Thyroid gland (tissue), 4 donors: Measurements from ENCODE around the gene SNAP29.

ENCODE experiments used
- POLR2A ChIP-seq, 2 donors: fragments of 450-650 bp; IDR thresholded peaks; one replicate each; pipeline ENCODE4 v1.6.1; 2017; ENCODE audit warnings: antibody characterized with exemption in 2 of 2, mild to moderate bottlenecking in 2 of 2, moderate library complexity in 1 of 2
- TF ChIP-seq, protein P1 (sequence below), 6 experiments: fragments of 200-600 bp in 3 of 6; fragments of 450-650 bp in 3 of 6; sonication (generic) in 3 of 6; IDR thresholded peaks; one replicate each; pipeline ENCODE4 v1.5.1; 2016 to 2019; ENCODE audit warnings: antibody characterized with exemption in 6 of 6, mild to moderate bottlenecking in 2 of 6, inconsistent platforms in 1 of 6, moderate library complexity in 1 of 6

- TF ChIP-seq, protein P1, sequence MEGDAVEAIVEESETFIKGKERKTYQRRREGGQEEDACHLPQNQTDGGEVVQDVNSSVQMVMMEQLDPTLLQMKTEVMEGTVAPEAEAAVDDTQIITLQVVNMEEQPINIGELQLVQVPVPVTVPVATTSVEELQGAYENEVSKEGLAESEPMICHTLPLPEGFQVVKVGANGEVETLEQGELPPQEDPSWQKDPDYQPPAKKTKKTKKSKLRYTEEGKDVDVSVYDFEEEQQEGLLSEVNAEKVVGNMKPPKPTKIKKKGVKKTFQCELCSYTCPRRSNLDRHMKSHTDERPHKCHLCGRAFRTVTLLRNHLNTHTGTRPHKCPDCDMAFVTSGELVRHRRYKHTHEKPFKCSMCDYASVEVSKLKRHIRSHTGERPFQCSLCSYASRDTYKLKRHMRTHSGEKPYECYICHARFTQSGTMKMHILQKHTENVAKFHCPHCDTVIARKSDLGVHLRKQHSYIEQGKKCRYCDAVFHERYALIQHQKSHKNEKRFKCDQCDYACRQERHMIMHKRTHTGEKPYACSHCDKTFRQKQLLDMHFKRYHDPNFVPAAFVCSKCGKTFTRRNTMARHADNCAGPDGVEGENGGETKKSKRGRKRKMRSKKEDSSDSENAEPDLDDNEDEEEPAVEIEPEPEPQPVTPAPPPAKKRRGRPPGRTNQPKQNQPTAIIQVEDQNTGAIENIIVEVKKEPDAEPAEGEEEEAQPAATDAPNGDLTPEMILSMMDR (IDR thresholded peaks at IDR 0.05), result no peak
- TF ChIP-seq POLR2A (IDR thresholded peaks at IDR 0.05), result no peak
Observed at GRCh38 chr22:20884454-20884853, 25.6 kb downstream of the SNAP29 start.
